H1 (cell line): ENCODE data around the gene XKR8. TPM values are rescaled to one million over a fixed set of nuclear protein-coding genes. Genes with fewer than 3 reads are reported as not detected.

Experiments used
- BRCA1 ChIP-seq: IDR thresholded peaks from 2 replicates; pipeline ENCODE4 v1.6.1; 2012; ENCODE audit warnings: low read depth, low read length, improper control_type of control experiment
- CTBP2 ChIP-seq: IDR thresholded peaks from 2 replicates; pipeline ENCODE4 v1.7.0; 2011; ENCODE audit warnings: borderline replicate concordance, mild to moderate bottlenecking, moderate library complexity, mixed read lengths, low read length; ENCODE audit not compliant: insufficient read depth, insufficient read length
- FOSL1 ChIP-seq: IDR thresholded peaks from 2 replicates; pipeline ENCODE4 v1.6.1; 2011; ENCODE audit warnings: mild to moderate bottlenecking, low read depth, low read length, moderate library complexity; ENCODE audit not compliant: insufficient read depth
- GABPA ChIP-seq: IDR thresholded peaks from 2 replicates; pipeline ENCODE4 v1.6.1; 2011; ENCODE audit warnings: mild to moderate bottlenecking, low read length, moderate library complexity, borderline replicate concordance; ENCODE audit not compliant: insufficient read depth
- HDAC2 ChIP-seq, 2 experiments: fragments of 300-600 bp in 1 of 2; sonication (generic) in 1 of 2; IDR thresholded peaks; 2 replicates each; pipeline ENCODE4 v1.6.1; 2011 to 2012; ENCODE audit warnings: low read depth in 2 of 2, low read length in 2 of 2, mild to moderate bottlenecking in 2 of 2, moderate library complexity in 2 of 2, borderline replicate concordance in 1 of 2, inconsistent platforms in 1 of 2
- KDM1A ChIP-seq: fragments of 200-600, 300-600 bp; sonication (generic); IDR thresholded peaks from 2 replicates; pipeline ENCODE4 v1.7.1; 2016; ENCODE audit warnings: mild to moderate bottlenecking, low read length, borderline replicate concordance
- NANOG ChIP-seq: IDR thresholded peaks from 2 replicates; pipeline ENCODE4 v1.6.1; 2011; ENCODE audit warnings: low read length, low read depth, mild to moderate bottlenecking, inconsistent platforms; ENCODE audit not compliant: insufficient read depth, poor library complexity, severe bottlenecking
- NRF1 ChIP-seq: IDR thresholded peaks from 2 replicates; pipeline ENCODE4 v1.6.1; 2011; ENCODE audit warnings: mild to moderate bottlenecking, low read depth, low read length, improper control_type of control experiment
- PHF8 ChIP-seq: fragments of 200-600 bp; sonication (generic); conservative IDR thresholded peaks from 2 replicates; pipeline ENCODE4 v1.7.1; 2012; ENCODE audit warnings: low read depth, mild to moderate bottlenecking, inconsistent platforms, low read length, moderate library complexity
- POLR2A ChIP-seq, 2 experiments: IDR thresholded peaks; 1 replicate in 1 of 2; 2 replicates in 1 of 2; pipeline ENCODE4 v1.6.1; 2011; ENCODE audit warnings: low read depth in 2 of 2, low read length in 2 of 2, mild to moderate bottlenecking in 2 of 2; ENCODE audit errors: control extremely low read depth in 1 of 2
- RAD21 ChIP-seq, 2 experiments: IDR thresholded peaks in 1 of 2; conservative IDR thresholded peaks in 1 of 2; 2 replicates each; pipeline ENCODE4 v1.6.1; 2011; ENCODE audit warnings: low read depth in 2 of 2, low read length in 2 of 2, improper control_type of control experiment in 1 of 2, inconsistent platforms in 1 of 2, mild to moderate bottlenecking in 1 of 2, moderate library complexity in 1 of 2
- RBBP5 ChIP-seq: IDR thresholded peaks from 2 replicates; pipeline ENCODE4 v1.7.1; 2012; ENCODE audit warnings: low read depth, mild to moderate bottlenecking, inconsistent platforms, low read length, moderate library complexity, borderline replicate concordance
- SIN3A ChIP-seq, 2 experiments: IDR thresholded peaks in 1 of 2; conservative IDR thresholded peaks in 1 of 2; 2 replicates each; pipeline ENCODE4 v1.6.1; 2011 to 2012; ENCODE audit warnings: low read length in 2 of 2, improper control_type of control experiment in 1 of 2, low read depth in 1 of 2, mild to moderate bottlenecking in 1 of 2
- SIRT6 ChIP-seq: IDR thresholded peaks from one replicate; pipeline ENCODE4 v1.7.1; 2012; ENCODE audit warnings: low read length, inconsistent platforms
- TCF12 ChIP-seq: IDR thresholded peaks from 2 replicates; pipeline ENCODE4 v1.6.1; 2011; ENCODE audit warnings: low read depth, mild to moderate bottlenecking, low read length
- YY1 ChIP-seq: IDR thresholded peaks from 2 replicates; pipeline ENCODE4 v1.6.1; 2011; ENCODE audit warnings: low read depth, mild to moderate bottlenecking, low read length
- polyA plus RNA-seq, 7 experiments: library from polyadenylated mRNA; depleted of rRNA in 3 of 7; stranded (reverse) in 5 of 7; unstranded in 2 of 7; fragments of >200 nt in 5 of 7; fragments of 200-250 nt in 2 of 7; gene quantifications; 1 replicate in 5 of 7; 2 replicates in 1 of 7; 4 replicates in 1 of 7; pipeline versions ENCODE4 v1.2.1 to v1.2.3, GENCODE V29; 2011 to 2013; ENCODE audit warnings: missing spikeins in 2 of 7, mixed read lengths in 2 of 7
- total RNA-seq: library from RNA; stranded (reverse); fragmentation: NEBNext Ultra II Directional; extraction: Animal tissue kit (Norgen Biotek cat#: 25700); gene quantifications from 2 replicates; pipeline ENCODE4 v1.2.1, GENCODE V29; 2021
- TF ChIP-seq, protein P1 (sequence below), 3 experiments: IDR thresholded peaks; 1 replicate in 2 of 3; 2 replicates in 1 of 3; pipeline versions ENCODE4 v1.5.1 to v1.6.1; 2011; ENCODE audit warnings: low read length in 3 of 3, mild to moderate bottlenecking in 3 of 3, inconsistent platforms in 2 of 3, low read depth in 1 of 3, moderate library complexity in 1 of 3; ENCODE audit not compliant: insufficient read depth in 1 of 3; ENCODE audit errors: control extremely low read depth in 1 of 3
- TF ChIP-seq, protein P2 (sequence below): IDR thresholded peaks from 2 replicates; pipeline ENCODE4 v1.6.1; 2012; ENCODE audit warnings: inconsistent platforms

Gene XKR8
- total and polyA plus RNA-seq, 2 of the 8 experiments (the other 6 are each of a cell fraction or from before 2014, with no cell fraction given) = 14.2 to 16.3 TPM

DNA sequence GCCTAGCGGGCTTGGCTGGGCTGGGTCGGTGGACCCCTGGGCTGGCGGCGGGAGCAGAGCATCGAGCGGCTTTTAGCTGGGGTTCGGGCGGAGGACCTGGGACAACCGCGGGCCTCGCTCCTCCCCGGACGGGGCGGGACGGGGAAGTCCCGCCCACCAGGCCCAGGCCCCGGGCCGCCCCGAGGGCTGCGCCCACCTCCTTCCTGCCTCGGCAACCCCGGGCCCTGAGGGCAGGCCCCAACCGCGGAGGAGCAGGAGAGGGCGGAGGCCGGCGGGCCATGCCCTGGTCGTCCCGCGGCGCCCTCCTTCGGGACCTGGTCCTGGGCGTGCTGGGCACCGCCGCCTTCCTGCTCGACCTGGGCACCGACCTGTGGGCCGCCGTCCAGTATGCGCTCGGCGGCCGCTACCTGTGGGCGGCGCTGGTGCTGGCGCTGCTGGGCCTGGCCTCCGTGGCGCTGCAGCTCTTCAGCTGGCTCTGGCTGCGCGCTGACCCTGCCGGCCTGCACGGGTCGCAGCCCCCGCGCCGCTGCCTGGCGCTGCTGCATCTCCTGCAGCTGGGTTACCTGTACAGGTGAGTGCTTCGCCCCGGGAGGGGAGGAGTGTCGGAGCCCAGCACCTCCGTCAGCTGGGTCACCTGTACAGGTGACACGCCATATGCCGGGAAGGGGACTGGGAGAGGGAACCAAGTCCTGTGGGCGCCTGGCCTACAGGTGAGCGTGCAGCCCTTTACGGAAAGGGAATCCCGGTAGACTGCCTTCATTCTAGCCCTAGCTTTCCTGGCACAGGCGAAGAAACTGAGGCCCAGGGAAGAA is at the start of gene XKR8 (continued):
- TF ChIP-seq, protein P1, sequence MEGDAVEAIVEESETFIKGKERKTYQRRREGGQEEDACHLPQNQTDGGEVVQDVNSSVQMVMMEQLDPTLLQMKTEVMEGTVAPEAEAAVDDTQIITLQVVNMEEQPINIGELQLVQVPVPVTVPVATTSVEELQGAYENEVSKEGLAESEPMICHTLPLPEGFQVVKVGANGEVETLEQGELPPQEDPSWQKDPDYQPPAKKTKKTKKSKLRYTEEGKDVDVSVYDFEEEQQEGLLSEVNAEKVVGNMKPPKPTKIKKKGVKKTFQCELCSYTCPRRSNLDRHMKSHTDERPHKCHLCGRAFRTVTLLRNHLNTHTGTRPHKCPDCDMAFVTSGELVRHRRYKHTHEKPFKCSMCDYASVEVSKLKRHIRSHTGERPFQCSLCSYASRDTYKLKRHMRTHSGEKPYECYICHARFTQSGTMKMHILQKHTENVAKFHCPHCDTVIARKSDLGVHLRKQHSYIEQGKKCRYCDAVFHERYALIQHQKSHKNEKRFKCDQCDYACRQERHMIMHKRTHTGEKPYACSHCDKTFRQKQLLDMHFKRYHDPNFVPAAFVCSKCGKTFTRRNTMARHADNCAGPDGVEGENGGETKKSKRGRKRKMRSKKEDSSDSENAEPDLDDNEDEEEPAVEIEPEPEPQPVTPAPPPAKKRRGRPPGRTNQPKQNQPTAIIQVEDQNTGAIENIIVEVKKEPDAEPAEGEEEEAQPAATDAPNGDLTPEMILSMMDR (IDR thresholded peaks at IDR 0.05; ENCODE audit: control extremely low read depth in 1 of 3, insufficient read depth in 1 of 3, low read depth in 1 of 3, low read length in 3 of 3) = peak; percentile 77 to 96 (median 83)
- TF ChIP-seq TCF12 (no peak), GABPA (peak; percentile 69; the same call in 1 of the 2 replicates), YY1 (0 out of 2 replicates have a peak, but pooled peaks have one; percentile 49), FOSL1 (no peak), NRF1 (no peak), SIN3A (conservative IDR thresholded peaks at IDR 0.05 in 1 of 2, IDR thresholded peaks at IDR 0.05 in 1 of 2; ENCODE audit: low read depth in 1 of 2, low read length in 2 of 2) (no peak; a peak in 2 of 4 replicates), BRCA1 (no peak), PHF8 (peak; percentile 67; the same call in 1 of the 2 replicates), HDAC2 (IDR thresholded peaks at IDR 0.05; ENCODE audit: borderline replicate concordance in 1 of 2, low read depth in 2 of 2, low read length in 2 of 2) (peak in 1 of 2 experiments; percentile 52; a peak in 1 of 4 replicates), KDM1A (no peak), NANOG (no peak), SIRT6 (no peak), RBBP5 (peak; percentile 87), POLR2A (IDR thresholded peaks at IDR 0.05; ENCODE audit: control extremely low read depth in 1 of 2, low read depth in 2 of 2, low read length in 2 of 2) (peak; percentile 37 to 78), RAD21 (IDR thresholded peaks at IDR 0.05 in 1 of 2, conservative IDR thresholded peaks at IDR 0.05 in 1 of 2; ENCODE audit: low read depth in 2 of 2, low read length in 2 of 2) (peak; percentile 50 to 64; a peak in 3 of 4 replicates), CTBP2 (no peak)
- TF ChIP-seq, protein P2, sequence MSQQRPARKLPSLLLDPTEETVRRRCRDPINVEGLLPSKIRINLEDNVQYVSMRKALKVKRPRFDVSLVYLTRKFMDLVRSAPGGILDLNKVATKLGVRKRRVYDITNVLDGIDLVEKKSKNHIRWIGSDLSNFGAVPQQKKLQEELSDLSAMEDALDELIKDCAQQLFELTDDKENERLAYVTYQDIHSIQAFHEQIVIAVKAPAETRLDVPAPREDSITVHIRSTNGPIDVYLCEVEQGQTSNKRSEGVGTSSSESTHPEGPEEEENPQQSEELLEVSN = peak; percentile 10; the same call in 1 of the 2 replicates
